GM12878 (cell line): Measurements from ENCODE around the gene PNPLA4. TPM values are rescaled to one million over a fixed set of nuclear protein-coding genes. Genes with fewer than 3 reads are reported as not detected.

Source experiments
- ATAC-seq: fragments of 200-7000 bp; cut with Tn5 transposase; 3 replicates; pipeline ENCODE4 v1.9.1; 2020; ENCODE audit warnings: mild to moderate bottlenecking, moderate library complexity
- BruUV-seq: library from RNA; stranded (reverse); fragments of 400-500 nt; replicated peaks from 2 replicates; lab custom pipeline; 2021; lab: Mats Ljungman, UMichigan
- CTCF ChIA-PET: fragments of 300-600 bp; sonication (Branson Sonifier 250); formaldehyde crosslinking; extraction: SDS; loops from one replicate; lab custom pipeline; 2021; ENCODE audit warnings: inconsistent platforms; lab: Yijun Ruan, JAX
- POLR2A ChIA-PET: fragments of 350-600 bp; formaldehyde crosslinking; extraction: SDS; loops from one replicate; lab custom pipeline; 2021; ENCODE audit warnings: inconsistent platforms; lab: Charles Lee
- RAD21 ChIA-PET: fragments of 300-600 bp; sonication (Branson Sonifier 250); formaldehyde crosslinking; loops from one replicate; lab custom pipeline; 2023; ENCODE audit warnings: antibody characterized with exemption; ENCODE audit not compliant: unreplicated experiment; lab: Charles Lee
- SMC1A ChIA-PET: fragments of 300-600 bp; sonication (Branson Sonifier 250); formaldehyde crosslinking; loops from one replicate; lab custom pipeline; 2023; ENCODE audit not compliant: unreplicated experiment, uncharacterized antibody; lab: Charles Lee
- DNase-seq: peaks from one replicate; pipeline ENCODE4 v3.0.0-alpha.2; 2011; ENCODE audit warnings: low read depth, low spot score
- FAIRE-seq: peaks from 3 replicates; lab custom pipeline; 2011; peaks lifted over from hg19 to GRCh38; lab: Jason Lieb, UNC
- H2AFZ ChIP-seq: 2 replicates; pipeline ENCODE4 v1.6.0; 2011; ENCODE audit warnings: low read depth, low read length, control low read depth; ENCODE audit not compliant: control insufficient read depth
- H3K27ac ChIP-seq: 2 replicates; pipeline ENCODE4 v1.5.1; 2011; ENCODE audit warnings: control low read depth; ENCODE audit not compliant: control insufficient read depth, insufficient read depth
- H3K27me3 ChIP-seq, 2 experiments: replicated peaks in 1 of 2; 2 replicates each; pipeline versions ENCODE4 v1.6.0 to v1.6.1; 2011; ENCODE audit warnings: low read length in 1 of 2; ENCODE audit not compliant: control insufficient read depth in 2 of 2, insufficient read depth in 2 of 2
- H3K36me3 ChIP-seq, 2 experiments: 2 replicates each; pipeline ENCODE4 v1.5.1; 2011; ENCODE audit warnings: low read length in 1 of 2; ENCODE audit not compliant: control insufficient read depth in 2 of 2, insufficient read depth in 2 of 2
- H3K4me1 ChIP-seq: 2 replicates; pipeline ENCODE4 v1.6.1; 2011; ENCODE audit warnings: mild to moderate bottlenecking, low read length, moderate library complexity, mixed read lengths; ENCODE audit not compliant: control insufficient read depth, insufficient read depth
- H3K4me2 ChIP-seq: 2 replicates; pipeline ENCODE4 v1.6.0; 2011; ENCODE audit warnings: control low read depth; ENCODE audit not compliant: control insufficient read depth, insufficient read depth
- H3K4me3 ChIP-seq: fragments of 200-600 bp; sonication (generic); 2 replicates; pipeline ENCODE4 v1.5.1; 2016
- H3K79me2 ChIP-seq: 2 replicates; pipeline ENCODE4 v1.6.0; 2011; ENCODE audit warnings: low read length; ENCODE audit not compliant: control insufficient read depth, insufficient read depth
- H3K9ac ChIP-seq: 2 replicates; pipeline ENCODE4 v1.8.0; 2011; ENCODE audit warnings: low read length, control low read depth, mixed read lengths; ENCODE audit not compliant: control insufficient read depth, insufficient read depth
- H3K9me3 ChIP-seq: replicated peaks from 3 replicates; pipeline ENCODE4 v1.5.1; 2011; ENCODE audit warnings: mild to moderate bottlenecking, low read length; ENCODE audit not compliant: control insufficient read depth, insufficient read depth
- H4K20me1 ChIP-seq: 2 replicates; pipeline ENCODE4 v1.6.0; 2011; ENCODE audit not compliant: control insufficient read depth, insufficient read depth
- ATF7 ChIP-seq: fragments of 450-650 bp; IDR thresholded peaks from 2 replicates; pipeline ENCODE4 v1.6.1; 2016; ENCODE audit warnings: low read depth, mild to moderate bottlenecking
- FOXM1 ChIP-seq: IDR thresholded peaks from 2 replicates; pipeline ENCODE4 v1.6.1; 2012; ENCODE audit warnings: low read depth, mild to moderate bottlenecking, inconsistent platforms, low read length, moderate library complexity
- GABPA ChIP-seq: IDR thresholded peaks from 2 replicates; pipeline ENCODE4 v1.6.1; 2014; ENCODE audit warnings: antibody characterized with exemption, low read depth, mild to moderate bottlenecking, inconsistent platforms
- GATAD2B ChIP-seq: fragments of 450-650 bp; conservative IDR thresholded peaks from 2 replicates; pipeline ENCODE4 v1.6.1; 2017; ENCODE audit warnings: low read depth, mild to moderate bottlenecking, moderate library complexity
- IKZF2 ChIP-seq, 2 experiments: fragments of 450-650 bp; IDR thresholded peaks; 2 replicates each; pipeline ENCODE4 v1.6.1; 2017; ENCODE audit warnings: mild to moderate bottlenecking in 2 of 2, moderate library complexity in 2 of 2
- LARP7 ChIP-seq: fragments of 450-650 bp; IDR thresholded peaks from 2 replicates; pipeline ENCODE4 v1.6.1; 2017; ENCODE audit warnings: mild to moderate bottlenecking
- MTA3 ChIP-seq: IDR thresholded peaks from 2 replicates; pipeline ENCODE4 v1.6.1; 2012; ENCODE audit warnings: low read length, inconsistent platforms, borderline replicate concordance
- MYB ChIP-seq: fragments of 150-350 bp; IDR thresholded peaks from 2 replicates; pipeline ENCODE4 v1.6.1; 2014; ENCODE audit warnings: mild to moderate bottlenecking, low read depth, low read length, borderline replicate concordance
- NKRF ChIP-seq: fragments of 450-650 bp; conservative IDR thresholded peaks from 2 replicates; pipeline ENCODE4 v1.6.1; 2017; ENCODE audit warnings: mild to moderate bottlenecking, moderate library complexity
- NR2C2 ChIP-seq: IDR thresholded peaks from 2 replicates; pipeline ENCODE4 v1.6.1; 2011; ENCODE audit warnings: borderline replicate concordance, low read depth; ENCODE audit not compliant: control insufficient read depth, insufficient read length
- PBX3 ChIP-seq: IDR thresholded peaks from 2 replicates; pipeline ENCODE4 v1.6.1; 2011; ENCODE audit warnings: mild to moderate bottlenecking, low read depth, low read length, moderate library complexity; ENCODE audit not compliant: insufficient replicate concordance
- POLR2AphosphoS5 ChIP-seq: IDR thresholded peaks from 2 replicates; pipeline ENCODE4 v1.6.1; 2011; ENCODE audit warnings: mild to moderate bottlenecking, low read length, inconsistent platforms
- RB1 ChIP-seq: fragments of 450-650 bp; formaldehyde crosslinking; IDR thresholded peaks from 2 replicates; pipeline ENCODE4 v1.6.1; 2017; ENCODE audit warnings: mild to moderate bottlenecking, borderline replicate concordance
- RBBP5 ChIP-seq: fragments of 200-600 bp; sonication (generic); conservative IDR thresholded peaks from 2 replicates; pipeline ENCODE4 v1.6.1; 2016
- SP1 ChIP-seq: IDR thresholded peaks from one replicate; pipeline ENCODE4 v1.6.1; 2011; ENCODE audit warnings: low read depth, low read length
- SRF ChIP-seq, 2 experiments: IDR thresholded peaks; 2 replicates each; pipeline ENCODE4 v1.6.1; 2011; ENCODE audit warnings: low read depth in 2 of 2, low read length in 2 of 2, mild to moderate bottlenecking in 1 of 2, moderate library complexity in 1 of 2
- SUZ12 ChIP-seq: fragments of 200-600 bp; sonication (generic); IDR thresholded peaks from one replicate; pipeline ENCODE4 v1.6.1; 2018; ENCODE audit warnings: antibody characterized with exemption, mild to moderate bottlenecking; ENCODE audit not compliant: unreplicated experiment
- TCF12 ChIP-seq: IDR thresholded peaks from 2 replicates; pipeline ENCODE4 v1.6.1; 2011; ENCODE audit warnings: low read depth, mild to moderate bottlenecking, low read length
- TCF7 ChIP-seq: IDR thresholded peaks from 2 replicates; pipeline ENCODE4 v1.6.1; 2014; ENCODE audit warnings: antibody characterized with exemption, borderline replicate concordance
- ZNF384 ChIP-seq: IDR thresholded peaks from 2 replicates; pipeline ENCODE4 v1.6.1; 2012; ENCODE audit warnings: low read depth, mild to moderate bottlenecking, low read length, improper control_type of control experiment, borderline replicate concordance
- WGBS: methylation state at CpG from one replicate; pipeline ENCODE4 v1.1.6; 2016; ENCODE audit warnings: low lambda C conversion rate; ENCODE audit not compliant: insufficient replicate concordance, insufficient coverage; ENCODE audit errors: missing lambda C conversion rate; 5-methylcytosine and 5-hydroxymethylcytosine counted together
- in situ Hi-C: fragments of 300-500 bp; cut with MboI; formaldehyde crosslinking; loops from 9 replicates; pipeline ENCODE4 v1.14.3; 2018; ENCODE audit warnings: mixed read lengths
- intact Hi-C: fragments of 100-400 bp; cut with micrococcal nuclease; formaldehyde crosslinking; loops from one replicate; pipeline ENCODE4 v1.14.2; 2022; ENCODE audit not compliant: unreplicated experiment
- polyA plus RNA-seq, 11 experiments: library from polyadenylated mRNA; depleted of rRNA in 4 of 11; unstranded in 6 of 11; stranded (reverse) in 5 of 11; fragments of >200 nt; fragmentation: Nextera tagmentation in 4 of 11; fragmentation: Illumina TruSeq in 1 of 11; extraction: Ambion mirVana in 4 of 11; extraction: Trizol in 1 of 11; gene quantifications; 1 replicate in 1 of 11; 2 replicates in 10 of 11; pipeline versions ENCODE4 v1.2.1 to v1.2.3, GENCODE V29; 2011 to 2016; ENCODE audit warnings: inconsistent platforms in 2 of 11, missing spikeins in 2 of 11, low read depth in 1 of 11
- total RNA-seq, 4 experiments: library from RNA; depleted of rRNA in 3 of 4; stranded (reverse); fragments of >200 nt in 3 of 4; fragmentation: Illumina TruSeq in 1 of 4; extraction: Trizol in 1 of 4; gene quantifications; 2 replicates each; pipeline versions ENCODE4 v1.2.1 to v1.2.3, GENCODE V29; 2013 to 2021
- TF ChIP-seq, protein P1 (sequence below): fragments of 150-350 bp; IDR thresholded peaks from 2 replicates; pipeline ENCODE4 v1.6.1; 2016; ENCODE audit warnings: low read depth, low read length

PNPLA4 gene
- total and polyA plus RNA-seq, 10 of the 15 experiments (the other 5 are each of a cell fraction or from before 2014, with no cell fraction given) = 18.0 to 53.0 (median 33.6) TPM

DNA sequence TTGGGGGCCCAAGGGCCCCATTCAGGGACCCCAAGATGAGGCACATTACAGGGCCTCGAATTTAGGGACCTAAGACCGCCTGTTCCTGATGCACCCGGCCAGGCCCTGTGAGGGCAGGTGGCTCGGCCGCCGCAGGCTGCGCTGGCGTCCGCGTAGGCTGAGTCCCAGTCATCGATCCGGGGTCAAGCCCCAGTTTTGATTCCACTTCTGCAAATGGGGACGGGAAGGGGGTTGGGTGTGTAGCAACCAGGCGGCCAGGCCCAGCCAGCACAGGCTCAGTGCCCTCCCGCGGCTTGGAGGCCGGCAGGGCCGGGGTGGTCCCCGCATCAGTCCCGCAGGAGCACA is 327 bp downstream of the PNPLA4 start:
- intact Hi-C loops = loop anchor here (2.0 to 10.0 kb wide), 6 partner anchors 60 to 1906 kb away; partner anchors contain the start of genes PUDP and STS
- TF ChIP-seq NKRF (peak; percentile 41), SRF (IDR thresholded peaks at IDR 0.05; ENCODE audit: low read depth in 2 of 2, low read length in 2 of 2) (no peak), POLR2AphosphoS5 (no peak; the same call in 1 of the 2 replicates), TCF12 (peak; percentile 79), SUZ12 (no peak), NR2C2 (no peak), MYB (no peak), MTA3 (no peak), ATF7 (no peak), IKZF2 (IDR thresholded peaks at IDR 0.05) (peak in 1 of 2 experiments; percentile 32; a peak in 2 of 4 replicates), TCF7 (no peak), SP1 (no peak), RBBP5 (no peak), FOXM1 (no peak), PBX3 (no peak), GABPA (no peak), LARP7 (peak; percentile 75), ZNF384 (no peak), RB1 (no peak), GATAD2B (peak; percentile 88; the same call in 1 of the 2 replicates)
- TF ChIP-seq, protein P1, sequence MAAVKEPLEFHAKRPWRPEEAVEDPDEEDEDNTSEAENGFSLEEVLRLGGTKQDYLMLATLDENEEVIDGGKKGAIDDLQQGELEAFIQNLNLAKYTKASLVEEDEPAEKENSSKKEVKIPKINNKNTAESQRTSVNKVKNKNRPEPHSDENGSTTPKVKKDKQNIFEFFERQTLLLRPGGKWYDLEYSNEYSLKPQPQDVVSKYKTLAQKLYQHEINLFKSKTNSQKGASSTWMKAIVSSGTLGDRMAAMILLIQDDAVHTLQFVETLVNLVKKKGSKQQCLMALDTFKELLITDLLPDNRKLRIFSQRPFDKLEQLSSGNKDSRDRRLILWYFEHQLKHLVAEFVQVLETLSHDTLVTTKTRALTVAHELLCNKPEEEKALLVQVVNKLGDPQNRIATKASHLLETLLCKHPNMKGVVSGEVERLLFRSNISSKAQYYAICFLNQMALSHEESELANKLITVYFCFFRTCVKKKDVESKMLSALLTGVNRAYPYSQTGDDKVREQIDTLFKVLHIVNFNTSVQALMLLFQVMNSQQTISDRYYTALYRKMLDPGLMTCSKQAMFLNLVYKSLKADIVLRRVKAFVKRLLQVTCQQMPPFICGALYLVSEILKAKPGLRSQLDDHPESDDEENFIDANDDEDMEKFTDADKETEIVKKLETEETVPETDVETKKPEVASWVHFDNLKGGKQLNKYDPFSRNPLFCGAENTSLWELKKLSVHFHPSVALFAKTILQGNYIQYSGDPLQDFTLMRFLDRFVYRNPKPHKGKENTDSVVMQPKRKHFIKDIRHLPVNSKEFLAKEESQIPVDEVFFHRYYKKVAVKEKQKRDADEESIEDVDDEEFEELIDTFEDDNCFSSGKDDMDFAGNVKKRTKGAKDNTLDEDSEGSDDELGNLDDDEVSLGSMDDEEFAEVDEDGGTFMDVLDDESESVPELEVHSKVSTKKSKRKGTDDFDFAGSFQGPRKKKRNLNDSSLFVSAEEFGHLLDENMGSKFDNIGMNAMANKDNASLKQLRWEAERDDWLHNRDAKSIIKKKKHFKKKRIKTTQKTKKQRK = no peak

More for the DNA sequence above, 327 bp downstream of the PNPLA4 start:
- H4K20me1 ChIP-seq = no peaks in the 10 kb centered on the region
- 1% methylated on average over 20 of the region's 20 CpGs for WGBS
- peak overlapping the region; percentile 73 for H2AFZ ChIP-seq
- no peaks in the 10 kb centered on the region for H3K36me3 ChIP-seq
- ATAC-seq (peak; percentile 79), FAIRE-seq (no peak), DNase-seq (no peak)
- RAD21 ChIA-PET = no interaction called here
- CTCF ChIA-PET = no interaction called here
- in situ Hi-C loops = loop anchor here (5.0 to 25.0 kb wide), 3 partner anchors 795 to 1905 kb away; no protein-coding TSS in a partner anchor
- BruUV-seq = no TSS peak
- H3K4me1 ChIP-seq = peaks cover 7% of the 10 kb centered on the region
- peak overlapping the region; percentile 85 for H3K4me2 ChIP-seq
- no peaks in the 10 kb centered on the region for H3K27me3 ChIP-seq
- peak overlapping the region; percentile 65 for H3K9ac ChIP-seq
- POLR2A ChIA-PET = no interaction called here
- H3K79me2 ChIP-seq = 0 out of 2 replicates have a peak, but pooled peaks cover 2% of the 10 kb centered on the region
- peak overlapping the region; percentile 67 for H3K4me3 ChIP-seq
- peak overlapping the region; percentile 84 for H3K27ac ChIP-seq
- no peaks in the 10 kb centered on the region for H3K9me3 ChIP-seq
- SMC1A ChIA-PET = no interaction called here
